Measurements from ENCODE around the gene DAP. TPM values are rescaled to one million over a fixed set of nuclear protein-coding genes. Genes with fewer than 3 reads are reported as not detected.

DAP gene, protein sequence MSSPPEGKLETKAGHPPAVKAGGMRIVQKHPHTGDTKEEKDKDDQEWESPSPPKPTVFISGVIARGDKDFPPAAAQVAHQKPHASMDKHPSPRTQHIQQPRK
- 10 to 100 TPM in 1 of 2 donors, 1 to 10 TPM in 1; 8.6 to 19.6 TPM for total RNA-seq

DNA sequence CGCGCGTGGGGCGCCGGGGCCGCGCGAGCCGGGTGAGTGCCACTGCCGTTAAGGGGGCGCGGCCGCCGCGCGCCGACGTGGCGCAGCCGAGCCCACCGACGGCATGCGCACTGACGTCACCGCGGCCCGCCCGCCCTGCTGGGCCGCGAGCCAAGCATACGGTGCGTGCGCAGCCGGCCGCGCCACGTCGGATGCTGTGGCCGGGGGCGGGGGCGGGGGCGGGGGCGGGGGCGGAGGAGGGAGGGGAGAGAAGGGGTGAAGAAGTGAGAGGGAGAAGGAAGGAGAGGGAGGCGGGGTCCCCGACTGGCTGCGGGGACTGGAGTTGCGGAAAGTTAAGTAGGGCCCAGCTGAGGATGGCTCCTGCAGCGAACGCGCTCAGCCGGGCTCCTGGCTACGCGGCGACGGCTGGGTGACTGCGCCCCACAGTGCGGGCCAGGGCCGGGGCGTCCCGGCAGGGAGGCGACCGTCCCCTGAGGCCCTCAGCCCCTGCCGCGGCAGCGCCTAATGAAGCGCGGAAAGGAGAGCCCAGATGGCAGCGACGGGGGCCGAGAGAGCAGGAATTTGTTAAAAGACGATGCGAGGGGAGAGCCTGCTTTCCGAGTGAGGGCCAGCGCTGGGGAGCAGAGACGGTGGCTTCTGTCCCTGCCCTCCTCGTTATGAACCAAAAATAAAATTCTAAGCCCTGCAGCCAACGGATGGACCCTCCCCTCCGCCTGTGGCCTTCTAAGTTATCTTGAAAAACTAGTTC lies at the start of gene DAP:
Gene DAP, minus strand, starts transcription at position 50 of the 748 bp plus-strand sequence. CDS start 166 bp downstream, outside the sequence.

Small RNA genes lying within 50 kb of the gene (small RNA-seq; reads per million reads assigned to genes)
- gene AC012629.4 = 0 reads per million in 2 donors

Other genes with a start within 250 kb of the DAP start
- under 1 TPM; under 0.01 TPM for gene ANKRD33B, start 197.2 kb downstream of the DAP start, total RNA-seq